ENCODE results near the gene C6.

DNA sequence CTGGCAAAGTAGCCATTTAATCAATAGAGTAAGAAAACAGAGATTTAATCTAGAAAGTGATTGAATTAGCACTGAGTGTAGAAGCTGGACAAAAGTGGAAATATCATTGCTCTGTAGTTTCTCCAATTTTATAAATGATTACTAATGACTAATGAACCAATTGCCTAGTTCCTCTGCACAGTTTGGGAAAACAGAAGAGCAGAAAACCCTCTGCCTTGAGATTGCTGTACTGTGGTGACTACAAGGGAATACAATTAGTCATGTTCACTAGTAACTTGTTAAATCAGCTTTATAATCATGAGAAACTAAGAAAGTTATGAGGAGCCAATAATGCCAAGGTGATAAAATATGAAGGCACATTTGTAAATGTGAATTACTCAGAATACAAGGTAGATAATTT is 21.1 kb upstream of the C6 start:
- no peak for TF ChIP-seq EZH2 (IDR thresholded peaks at IDR 0.05; ENCODE audit: low read length, missing control alignments)
- TF ChIP-seq, protein P1, sequence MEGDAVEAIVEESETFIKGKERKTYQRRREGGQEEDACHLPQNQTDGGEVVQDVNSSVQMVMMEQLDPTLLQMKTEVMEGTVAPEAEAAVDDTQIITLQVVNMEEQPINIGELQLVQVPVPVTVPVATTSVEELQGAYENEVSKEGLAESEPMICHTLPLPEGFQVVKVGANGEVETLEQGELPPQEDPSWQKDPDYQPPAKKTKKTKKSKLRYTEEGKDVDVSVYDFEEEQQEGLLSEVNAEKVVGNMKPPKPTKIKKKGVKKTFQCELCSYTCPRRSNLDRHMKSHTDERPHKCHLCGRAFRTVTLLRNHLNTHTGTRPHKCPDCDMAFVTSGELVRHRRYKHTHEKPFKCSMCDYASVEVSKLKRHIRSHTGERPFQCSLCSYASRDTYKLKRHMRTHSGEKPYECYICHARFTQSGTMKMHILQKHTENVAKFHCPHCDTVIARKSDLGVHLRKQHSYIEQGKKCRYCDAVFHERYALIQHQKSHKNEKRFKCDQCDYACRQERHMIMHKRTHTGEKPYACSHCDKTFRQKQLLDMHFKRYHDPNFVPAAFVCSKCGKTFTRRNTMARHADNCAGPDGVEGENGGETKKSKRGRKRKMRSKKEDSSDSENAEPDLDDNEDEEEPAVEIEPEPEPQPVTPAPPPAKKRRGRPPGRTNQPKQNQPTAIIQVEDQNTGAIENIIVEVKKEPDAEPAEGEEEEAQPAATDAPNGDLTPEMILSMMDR (conservative IDR thresholded peaks at IDR 0.05 in 1 of 2, IDR thresholded peaks at IDR 0.05 in 1 of 2; ENCODE audit: low read depth in 1 of 2, low read length in 2 of 2), result no peak

Data from fibroblast of lung (primary cell).